SU-DHL-6 (cell line): ENCODE results near the gene HTR1D.

Experiments used
- CTCF ChIP-seq: fragments of 200-600 bp; sonication (generic); IDR thresholded peaks from one replicate; pipeline ENCODE4 v1.5.1; 2017; ENCODE audit warnings: antibody characterized with exemption, mild to moderate bottlenecking, low read length, moderate library complexity; ENCODE audit not compliant: insufficient read depth, poor library complexity, severe bottlenecking
- EZH2phosphoT487 ChIP-seq: fragments of 200-600 bp; sonication (generic), shearing (Covaris generic); conservative IDR thresholded peaks from 2 replicates; pipeline ENCODE4 v1.6.1; 2018; ENCODE audit warnings: mild to moderate bottlenecking, antibody characterized with exemption, low read length, moderate library complexity, mixed read lengths

DNA sequence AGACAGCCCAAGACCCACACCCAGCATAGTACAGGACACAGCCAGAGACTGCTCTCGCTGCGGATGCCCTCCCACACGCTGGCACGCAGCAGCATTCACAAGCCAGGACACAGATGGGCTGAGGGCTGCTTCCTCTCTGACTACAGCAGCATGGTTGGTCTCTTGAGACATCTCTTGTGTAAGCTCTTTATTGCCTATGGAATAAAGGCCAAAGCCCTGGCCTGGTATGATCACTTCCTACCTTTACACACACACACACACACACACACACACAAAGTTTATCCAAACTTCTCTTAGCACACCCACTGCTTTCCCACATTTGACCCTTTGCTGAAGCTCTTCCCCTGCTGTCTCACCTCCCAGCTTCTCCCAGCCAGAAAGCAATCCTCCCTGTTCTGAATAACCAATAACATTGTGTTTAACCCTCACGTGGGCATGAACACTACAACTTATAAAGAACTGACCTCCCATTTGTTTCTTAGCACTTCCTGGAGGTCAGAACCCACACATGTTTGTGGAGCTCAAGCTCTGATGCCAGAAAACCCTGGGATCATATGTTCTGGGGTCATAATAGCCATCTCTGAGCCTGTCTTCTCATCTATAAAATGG is 47.5 kb downstream of the HTR1D start:
- TF ChIP-seq EZH2phosphoT487: no peak
- no peak for TF ChIP-seq CTCF
